Measurements from ENCODE around the gene KLHL40.

The KLHL40 gene

DNA sequence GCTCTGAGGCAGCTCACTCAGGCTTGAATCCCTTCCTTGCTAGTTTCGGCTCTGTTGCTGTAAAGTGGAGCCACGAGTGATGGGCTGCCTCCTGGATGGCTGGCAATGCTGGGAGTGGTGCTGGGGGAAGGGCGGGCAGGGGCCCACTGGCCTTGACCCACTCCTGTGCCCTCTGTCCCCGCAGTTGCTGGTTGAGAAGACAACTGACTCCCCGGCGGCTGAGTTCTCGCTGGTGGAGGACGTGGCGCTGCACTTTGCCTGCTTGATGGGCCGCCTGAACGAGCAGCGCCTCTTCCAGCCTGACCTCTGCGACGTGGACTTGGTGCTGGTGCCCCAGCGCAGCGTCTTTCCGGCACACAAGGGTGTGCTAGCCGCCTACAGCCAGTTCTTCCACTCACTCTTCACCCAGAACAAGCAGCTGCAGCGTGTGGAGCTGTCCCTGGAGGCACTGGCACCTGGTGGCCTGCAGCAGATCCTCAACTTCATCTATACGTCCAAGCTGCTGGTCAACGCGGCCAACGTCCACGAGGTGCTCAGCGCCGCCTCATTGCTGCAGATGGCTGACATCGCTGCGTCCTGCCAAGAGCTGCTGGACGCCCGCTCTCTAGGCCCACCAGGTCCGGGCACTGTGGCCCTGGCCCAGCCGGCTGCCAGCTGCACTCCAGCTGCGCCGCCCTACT is 27.1 kb upstream of the KLHL40 start:
- no peak for DNase-seq

DNA sequence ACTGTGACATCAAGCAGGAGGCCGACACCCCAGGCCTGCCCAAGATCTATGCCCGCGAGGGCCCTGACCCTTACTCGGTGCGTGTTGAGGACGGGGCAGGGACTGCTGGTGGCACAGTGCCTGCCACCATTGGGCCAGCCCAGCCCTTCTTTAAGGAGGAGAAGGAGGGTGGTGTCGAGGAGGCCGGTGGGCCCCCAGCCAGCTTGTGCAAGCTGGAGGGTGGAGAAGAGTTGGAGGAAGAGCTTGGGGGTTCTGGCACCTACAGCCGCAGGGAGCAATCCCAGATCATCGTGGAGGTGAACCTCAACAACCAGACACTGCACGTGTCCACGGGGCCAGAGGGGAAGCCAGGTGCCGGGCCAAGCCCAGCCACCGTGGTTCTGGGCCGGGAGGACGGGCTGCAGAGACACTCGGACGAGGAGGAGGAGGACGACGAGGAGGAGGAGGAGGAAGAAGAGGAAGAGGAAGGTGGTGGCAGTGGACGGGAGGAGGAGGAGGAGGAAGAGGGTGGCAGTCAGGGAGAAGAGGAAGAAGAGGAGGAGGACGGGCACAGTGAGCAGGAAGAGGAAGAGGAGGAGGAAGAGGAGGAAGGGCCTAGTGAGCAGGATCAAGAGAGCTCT is 26.5 kb upstream of the KLHL40 start:
- DNase-seq = no peak

DNA sequence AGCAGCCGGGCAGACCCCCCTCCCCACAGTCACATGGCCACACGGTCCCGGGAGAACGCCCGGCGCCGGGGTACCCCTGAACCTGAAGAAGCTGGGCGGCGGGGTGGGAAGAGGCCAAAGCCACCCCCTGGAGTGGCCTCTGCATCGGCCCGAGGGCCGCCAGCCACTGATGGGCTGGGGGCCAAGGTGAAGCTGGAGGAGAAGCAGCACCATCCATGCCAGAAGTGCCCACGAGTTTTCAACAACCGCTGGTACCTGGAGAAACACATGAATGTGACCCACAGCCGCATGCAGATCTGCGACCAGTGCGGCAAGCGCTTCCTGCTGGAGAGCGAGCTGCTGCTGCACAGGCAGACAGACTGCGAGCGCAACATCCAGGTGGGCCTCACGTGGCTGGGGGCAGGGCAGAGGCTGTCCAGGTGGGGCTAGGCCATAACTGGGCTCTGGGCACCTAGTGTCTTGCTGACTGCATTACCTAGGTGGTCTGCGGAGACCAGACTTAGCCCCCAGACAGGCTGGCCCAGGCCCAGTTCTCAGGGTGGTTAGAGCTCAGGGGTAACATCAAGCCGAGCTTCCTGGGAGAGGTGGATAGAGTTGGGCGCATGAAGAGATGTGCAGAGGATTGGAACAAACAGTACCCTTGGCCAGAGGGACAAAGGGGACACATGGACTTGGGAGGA is 25.7 kb upstream of the KLHL40 start:
- no peak for DNase-seq

DNA sequence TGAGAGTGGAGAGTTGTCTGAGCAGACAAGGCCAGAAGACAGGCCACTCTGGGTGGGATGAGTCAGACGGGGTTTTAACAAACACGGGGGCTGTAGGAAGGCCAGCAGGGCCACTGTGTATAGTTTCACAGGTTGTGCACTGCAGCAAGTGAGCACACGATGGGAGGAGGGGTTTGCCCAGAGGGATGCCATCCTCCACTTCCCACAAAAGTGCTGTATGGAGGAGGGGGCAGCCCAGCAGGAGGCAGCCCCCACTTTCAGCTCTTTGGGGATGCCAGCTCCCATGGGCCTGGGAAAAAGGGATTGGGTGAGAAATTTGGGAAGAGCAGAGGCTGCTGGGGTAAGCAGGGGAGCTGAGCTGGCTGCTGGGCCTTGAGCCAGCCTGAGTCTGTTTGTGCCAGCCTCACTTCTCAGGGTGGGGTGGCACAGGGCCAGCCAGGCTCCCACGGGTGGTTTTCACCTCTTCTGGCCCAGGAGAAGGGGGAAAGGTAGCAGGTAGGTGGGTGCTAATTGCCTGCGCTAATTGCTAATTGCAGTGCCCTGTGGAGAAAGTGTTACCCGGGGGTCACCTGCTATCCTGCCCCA is 25.1 kb upstream of the KLHL40 start:
- DNase-seq = no peak

DNA sequence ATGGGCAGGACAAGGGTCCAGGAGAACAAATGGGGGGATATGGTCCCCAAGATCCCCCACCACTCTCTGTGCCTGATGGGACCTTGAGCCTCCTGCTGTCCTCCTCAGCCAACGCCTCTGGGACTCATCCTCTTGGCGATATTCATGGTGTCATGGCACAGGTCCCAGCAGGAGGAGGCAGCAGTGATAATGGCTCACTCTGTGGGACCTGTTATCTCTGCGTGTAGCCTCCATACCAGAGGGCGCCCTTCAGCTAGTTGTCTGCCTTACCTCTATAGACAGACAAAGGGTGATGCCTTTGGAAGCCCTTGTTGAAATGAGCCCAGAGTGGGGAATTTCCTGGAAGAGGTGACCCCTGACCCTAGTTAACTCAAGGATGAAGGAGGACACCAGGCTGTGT is 24.4 kb upstream of the KLHL40 start:
- DNase-seq = no peak

DNA sequence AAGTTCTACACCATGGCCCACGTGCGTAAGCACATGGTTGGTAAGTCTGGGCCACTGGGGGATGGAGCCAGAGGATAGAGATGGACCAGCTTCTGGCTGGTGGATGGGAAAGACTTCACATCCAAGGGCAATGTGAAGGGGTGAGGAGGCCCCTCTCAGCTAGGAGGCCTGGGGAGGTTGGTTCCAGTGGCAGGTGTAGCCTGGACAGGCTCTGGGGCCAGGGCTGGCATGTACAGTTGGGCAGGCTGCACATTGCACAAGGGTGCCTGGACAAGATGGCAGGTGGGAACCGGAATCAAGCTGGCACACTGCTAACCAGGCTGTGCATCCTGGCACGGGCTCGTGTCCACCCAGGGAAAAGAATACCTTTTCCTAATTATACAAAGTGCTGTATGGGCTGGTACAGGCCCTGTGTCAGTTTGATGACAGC is 23.7 kb upstream of the KLHL40 start:
- DNase-seq = no peak

DNA sequence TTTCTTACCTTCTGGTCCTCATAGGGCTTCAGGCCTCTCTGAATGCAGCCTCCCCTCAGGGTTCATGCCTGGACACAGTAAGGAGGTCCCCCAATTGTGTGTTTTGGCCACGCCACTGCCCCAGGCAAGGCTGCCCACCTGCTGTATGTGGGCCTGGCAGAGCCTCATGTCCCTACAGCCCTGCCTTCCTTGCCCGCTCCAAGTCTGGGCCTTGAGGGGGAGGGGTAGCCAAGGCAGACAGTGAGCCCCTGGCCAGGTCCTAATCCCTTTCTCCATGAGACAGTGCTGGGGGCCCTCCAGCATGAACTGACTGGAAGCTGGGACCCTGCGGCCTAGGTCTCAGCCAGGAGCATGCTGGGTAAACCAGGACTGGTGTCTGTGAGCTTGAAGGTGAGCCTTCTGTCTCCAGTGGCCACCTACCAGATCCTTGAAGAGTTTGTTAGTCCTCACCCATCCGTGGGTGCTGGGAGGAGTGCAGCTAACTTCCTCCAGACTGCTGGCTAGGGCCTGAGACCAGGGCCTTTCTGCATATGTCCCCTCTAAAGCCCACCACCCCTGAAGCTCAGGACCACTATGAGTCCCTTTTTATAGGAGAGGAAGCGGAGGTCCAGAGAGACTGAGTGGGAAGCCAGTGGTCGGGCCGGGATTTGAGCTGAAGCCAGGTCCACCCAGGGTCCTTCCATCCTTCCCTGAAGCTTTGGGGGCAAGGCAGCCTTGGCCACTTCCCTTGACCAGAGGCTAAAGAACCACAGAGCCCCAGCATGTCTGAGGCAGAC is 23.1 kb upstream of the KLHL40 start:
- DNase-seq = no peak

DNA sequence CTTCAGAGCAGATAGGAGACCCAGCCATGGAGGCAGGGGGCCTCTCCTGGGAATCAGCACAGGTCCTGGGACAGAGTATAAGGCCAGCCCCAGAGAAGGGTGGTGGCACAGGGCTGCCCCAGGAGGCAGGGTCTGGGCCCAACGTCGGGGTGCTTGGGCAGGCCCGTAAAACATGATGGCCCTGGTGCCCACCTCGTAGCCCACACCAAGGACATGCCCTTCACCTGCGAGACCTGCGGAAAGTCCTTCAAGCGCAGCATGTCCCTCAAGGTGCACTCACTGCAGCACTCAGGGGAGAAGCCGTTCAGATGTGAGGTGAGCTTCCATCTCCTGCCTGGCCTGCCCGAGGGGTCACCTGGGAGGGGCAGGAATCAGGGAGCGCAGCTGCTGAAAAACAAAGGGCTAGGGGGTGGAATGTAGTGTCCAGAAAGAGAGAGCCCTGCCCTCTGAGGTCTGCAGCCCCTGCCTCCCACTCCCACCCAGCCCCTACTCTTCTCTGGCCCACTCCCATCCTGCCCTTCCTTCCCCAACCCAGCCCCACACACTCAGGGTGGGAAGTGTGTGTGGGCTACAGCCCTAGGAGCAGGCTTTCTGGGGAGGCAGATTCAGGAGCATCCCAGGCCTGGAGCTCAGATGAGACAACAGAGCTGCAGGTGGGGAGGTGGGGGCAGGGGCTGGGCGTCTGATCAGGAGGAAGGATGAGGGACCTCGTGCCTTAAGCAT is 22.4 kb upstream of the KLHL40 start:
- no peak for DNase-seq

DNA sequence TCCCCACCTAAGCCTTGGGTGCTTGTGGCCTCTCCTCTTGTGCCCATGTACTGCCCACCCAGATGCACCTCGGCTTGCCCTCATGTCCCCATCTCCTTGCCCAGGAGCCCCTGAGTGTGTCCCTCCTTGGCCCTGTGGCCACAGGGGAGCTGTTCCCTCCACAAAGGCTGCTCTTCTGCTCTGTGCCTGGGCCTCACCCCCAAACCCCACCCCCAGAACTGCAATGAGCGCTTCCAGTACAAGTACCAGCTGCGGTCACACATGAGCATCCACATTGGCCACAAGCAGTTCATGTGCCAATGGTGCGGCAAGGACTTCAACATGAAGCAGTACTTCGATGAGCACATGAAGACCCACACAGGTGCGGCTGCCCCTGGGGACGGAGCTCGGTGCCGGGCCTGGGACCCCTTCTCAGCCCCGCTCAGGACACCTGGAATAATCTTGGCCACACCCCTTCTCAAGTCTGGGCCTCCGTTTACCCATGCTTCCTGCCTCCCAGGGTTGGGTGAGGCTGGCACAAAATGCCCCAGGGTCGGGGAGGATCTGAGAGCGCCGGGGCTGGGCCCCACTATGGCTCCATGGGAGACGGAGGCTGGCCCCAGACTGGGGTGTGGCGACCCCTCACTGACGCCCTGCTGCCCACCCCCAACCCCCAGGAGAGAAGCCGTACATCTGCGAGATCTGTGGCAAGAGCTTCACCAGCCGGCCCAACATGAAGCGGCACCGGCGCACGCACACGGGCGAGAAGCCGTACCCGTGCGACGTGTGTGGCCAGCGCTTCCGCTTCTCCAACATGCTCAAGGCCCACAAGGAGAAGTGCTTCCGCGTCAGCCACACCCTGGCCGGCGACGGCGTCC is 21.5 kb upstream of the KLHL40 start:
- DNase-seq = no peak

DNA sequence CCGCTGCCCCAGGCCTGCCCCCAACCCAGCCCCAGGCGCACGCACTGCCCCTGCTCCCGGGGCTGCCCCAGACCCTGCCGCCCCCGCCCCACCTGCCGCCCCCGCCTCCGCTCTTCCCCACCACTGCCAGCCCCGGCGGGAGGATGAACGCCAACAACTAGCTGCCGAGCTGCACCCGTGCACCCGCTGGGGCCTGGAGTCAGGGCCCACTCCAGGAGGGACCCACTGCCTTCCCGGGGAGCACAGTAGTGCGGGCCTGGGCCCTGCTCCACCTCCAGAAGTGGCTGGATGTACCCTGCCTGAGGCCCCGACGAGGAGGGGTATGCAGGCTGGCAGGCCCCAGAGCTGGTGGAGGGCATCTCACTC is 20.9 kb upstream of the KLHL40 start:
- DNase-seq = no peak

DNA sequence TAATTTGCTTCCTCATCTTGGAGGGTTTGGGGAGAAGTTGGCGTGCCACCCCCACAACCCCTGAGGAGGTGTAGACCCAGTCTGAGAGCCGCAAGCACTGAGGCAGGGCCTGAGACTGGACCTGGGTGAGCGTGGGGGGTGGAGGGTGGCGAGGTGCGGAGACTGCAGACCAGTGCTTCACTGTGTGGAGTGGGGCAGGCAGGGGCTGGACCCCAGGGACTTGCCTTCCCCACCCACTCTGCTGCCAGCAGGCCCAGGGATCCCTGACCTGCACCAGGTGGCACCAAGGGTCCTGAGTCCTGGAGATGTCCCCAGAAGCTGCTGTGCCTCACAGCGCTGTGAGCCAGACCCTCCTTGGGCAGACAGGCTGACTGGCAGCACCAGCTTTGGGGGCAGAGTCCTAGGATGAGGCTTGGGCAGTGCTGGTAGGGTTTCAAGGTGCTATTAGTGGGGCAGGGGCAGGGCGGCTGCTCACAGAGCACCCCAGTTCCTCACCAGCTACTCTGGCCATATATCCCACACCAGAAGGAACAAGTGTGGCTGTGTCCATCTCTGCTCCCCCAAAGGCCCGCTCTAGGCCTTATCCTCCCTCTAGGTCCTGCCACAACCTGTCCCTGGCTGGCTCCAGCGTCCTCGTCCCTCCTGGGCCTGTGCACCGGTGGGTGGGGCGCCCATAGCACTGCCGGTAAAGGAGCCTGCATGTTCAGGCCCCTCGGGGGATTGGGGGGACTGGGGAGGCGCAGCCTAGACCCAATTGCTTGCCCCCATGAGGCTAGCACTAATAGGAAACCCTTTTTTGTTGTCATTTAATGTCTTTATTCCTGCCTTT is 20.1 kb upstream of the KLHL40 start:
- no peak for DNase-seq

DNA sequence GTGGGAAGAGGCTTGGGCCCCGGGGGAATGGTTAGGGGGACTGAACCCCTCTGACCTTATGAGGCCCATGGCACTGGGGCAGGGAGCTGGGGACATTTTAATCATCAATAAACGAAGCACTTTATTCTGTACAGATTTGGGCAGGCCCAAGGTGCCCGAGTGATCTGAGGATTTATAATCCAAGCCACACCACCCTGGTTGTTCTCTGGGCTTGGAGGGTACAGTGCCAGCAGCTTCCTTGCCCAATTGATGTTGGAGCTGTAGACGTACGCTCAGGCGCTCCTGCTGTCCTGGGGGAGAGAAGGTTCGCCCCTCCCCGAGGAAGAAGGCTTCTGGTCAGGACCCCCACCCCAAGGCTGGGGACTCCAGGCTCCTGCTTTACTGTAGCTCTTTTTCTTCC is 19.3 kb upstream of the KLHL40 start:
- DNase-seq = no peak

DNA sequence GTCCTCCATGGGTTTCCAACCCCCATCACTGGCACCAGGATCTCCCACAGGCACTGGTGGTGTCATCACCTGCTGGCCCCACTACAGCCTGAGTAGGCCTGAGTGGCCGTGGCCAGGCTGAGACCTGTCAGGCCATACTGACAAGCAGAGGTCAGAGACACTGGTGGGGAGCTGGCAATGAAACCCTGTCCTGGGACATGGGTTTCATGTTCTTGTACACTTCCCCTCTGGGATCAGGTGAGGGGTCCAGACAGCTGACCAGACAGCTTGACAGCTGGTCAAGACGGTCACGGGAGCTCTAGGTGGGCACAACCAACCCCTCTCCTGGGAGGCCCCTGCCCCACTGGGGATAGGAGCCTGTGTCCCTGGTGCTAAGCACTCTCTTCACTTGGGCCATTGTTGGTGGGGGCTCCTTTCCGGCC is 18.7 kb upstream of the KLHL40 start:
- no peak for DNase-seq

DNA sequence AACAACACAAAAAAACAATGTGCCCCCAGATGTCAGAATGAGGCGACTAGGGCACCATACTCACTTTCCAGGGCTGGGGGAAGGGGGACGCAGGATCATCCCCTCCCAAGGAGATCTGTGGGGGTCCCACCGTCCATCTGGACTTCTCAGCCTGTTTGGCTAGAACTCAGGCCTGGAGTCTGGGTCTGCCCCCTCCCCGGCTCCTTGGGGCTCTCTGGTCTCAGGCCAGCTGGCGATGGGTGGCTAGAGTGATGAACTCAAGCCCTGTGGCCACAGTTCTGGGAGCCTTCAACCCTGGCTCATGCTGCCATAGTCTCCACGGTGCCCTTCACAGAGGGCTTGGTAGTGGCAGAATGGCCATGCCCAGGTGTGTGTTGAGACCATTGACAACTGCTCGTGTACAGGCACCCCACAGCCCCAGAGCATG is 18.2 kb upstream of the KLHL40 start:
- no peak for DNase-seq

DNA sequence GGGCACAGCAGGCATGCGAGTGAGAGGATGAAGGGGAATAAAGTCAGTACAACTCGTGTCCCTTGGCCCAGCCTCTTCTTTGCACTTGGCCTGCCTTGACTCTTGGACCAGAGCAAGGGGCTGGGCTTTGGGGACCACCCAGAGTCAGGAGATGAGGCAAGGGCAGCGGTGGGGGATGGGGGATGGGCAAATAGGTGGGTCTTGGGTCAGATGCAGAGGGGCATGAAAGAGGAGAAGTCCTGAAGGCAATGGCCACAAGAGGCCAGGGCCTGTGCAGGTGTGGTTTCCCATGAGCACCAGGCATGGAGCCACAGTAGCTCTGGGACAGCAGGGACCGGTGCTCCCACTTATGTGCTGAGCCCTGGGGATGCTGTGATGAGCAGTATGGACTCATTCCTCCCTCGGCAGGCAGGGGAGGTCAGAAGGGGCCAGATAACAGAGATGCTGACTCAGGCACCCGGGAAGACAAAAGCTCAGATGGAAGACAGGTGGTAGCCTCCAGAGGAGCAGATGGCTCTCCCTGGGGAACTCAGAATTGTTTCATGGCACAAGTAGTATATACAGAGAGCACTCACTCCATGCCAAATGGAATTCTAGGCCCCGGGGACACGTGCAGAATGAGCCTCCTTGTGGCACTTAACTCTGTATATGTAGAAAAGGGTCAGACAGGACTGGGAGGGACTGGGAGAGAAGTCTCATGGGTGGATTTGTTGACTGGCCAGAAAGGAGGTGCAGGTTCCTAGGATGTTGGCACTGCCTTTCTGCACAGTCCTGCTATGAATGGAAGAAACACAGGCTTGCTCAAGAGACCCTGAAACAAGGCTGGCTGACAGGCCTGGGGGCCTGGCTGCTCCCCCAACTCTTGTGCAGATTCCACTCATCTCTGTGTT is 17.6 kb upstream of the KLHL40 start:
- DNase-seq = no peak

DNA sequence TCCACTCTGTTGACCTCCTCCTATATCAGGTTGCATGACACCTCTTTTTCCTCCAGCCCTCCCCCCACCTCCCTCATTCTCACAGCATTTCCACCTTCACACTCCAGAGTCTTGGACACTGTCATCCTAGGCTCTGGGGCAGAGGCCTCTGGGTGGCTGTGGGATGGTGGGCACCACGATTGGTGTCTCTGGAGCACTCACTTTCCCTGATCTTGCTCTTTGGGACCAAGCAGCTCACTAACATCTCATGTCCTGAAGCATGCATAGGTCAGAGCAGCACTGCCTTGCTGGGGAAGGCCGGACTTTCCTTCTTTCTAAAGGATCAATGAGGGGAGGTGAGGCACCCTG is 16.9 kb upstream of the KLHL40 start:
- DNase-seq = no peak

DNA sequence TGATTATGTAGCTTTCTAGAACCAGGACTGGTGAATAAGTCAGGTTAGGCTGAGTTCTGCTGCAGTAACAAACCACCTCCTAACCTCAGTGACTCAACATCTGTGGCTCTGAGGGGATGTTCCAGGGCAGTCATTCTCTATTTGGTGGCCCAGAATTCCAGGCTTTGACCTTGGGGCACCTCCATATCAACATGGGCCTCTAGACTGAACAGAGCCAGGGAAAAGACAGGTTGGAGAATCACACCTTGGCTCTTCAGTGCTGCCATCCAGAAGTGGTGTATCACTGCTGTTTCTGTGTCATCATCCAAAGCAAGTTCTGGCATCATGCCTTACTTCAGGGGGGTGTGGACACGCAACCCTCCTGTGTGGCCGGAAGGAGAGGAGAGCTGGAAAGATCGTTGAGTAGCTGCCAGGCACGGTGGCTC is 16.5 kb upstream of the KLHL40 start:
- no peak for DNase-seq

DNA sequence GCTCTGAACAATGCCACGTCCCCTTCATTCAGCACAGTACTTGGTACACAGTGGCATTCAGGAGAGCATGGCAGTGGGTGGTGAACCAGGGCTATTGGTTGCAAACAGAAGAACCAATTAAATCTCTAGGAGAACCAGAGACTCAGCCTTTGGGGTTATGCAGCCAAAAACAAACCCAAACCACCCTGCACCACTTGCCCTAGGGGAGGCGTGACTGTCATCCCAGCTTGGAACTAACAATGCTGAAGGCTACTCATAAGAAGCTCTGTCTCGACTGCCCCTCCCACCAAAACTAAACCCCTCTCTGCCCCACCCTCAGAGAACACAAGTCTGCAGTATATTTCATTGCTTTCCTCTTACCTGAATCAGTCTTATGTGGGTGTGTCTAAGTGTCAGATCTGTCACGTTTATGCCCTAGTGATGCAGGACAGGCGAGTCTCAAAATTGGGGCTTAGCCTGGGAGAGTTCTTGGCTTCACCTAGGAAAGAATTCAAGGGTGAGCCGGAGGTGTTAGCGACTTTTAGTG is 15.2 kb upstream of the KLHL40 start:
- DNase-seq = no peak

DNA sequence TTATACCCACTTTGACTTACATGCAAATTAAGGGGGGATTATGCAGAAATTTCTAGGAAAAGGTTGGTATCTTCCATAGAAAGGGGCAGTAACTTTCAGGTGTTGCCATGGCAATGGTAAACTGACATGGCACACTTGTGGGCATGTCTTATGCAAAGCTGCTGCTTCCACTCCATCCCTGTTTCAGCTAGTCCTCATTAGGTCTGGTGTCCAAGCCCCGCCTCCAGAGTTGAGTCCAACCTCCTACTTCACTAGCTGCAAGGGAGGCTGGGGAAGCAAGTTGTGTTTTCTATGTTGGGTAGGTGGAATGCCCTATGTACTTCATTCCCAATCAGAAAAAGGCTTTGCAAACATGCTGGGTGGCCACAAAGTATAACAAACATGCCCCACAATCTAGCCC is 14.7 kb upstream of the KLHL40 start:
- no peak for DNase-seq
